GM19324 (cell line): ENCODE data around the gene JAZF1.

Experiments used
- ATAC-seq: cut with Tn5 transposase; IDR thresholded peaks from one replicate; pipeline ENCODE4 v1.9.1; 2021; ENCODE audit warnings: mild to moderate bottlenecking, moderate library complexity; ENCODE audit not compliant: unreplicated experiment, low FRiP score

JAZF1 gene

GRCh38 chr7:27953777-27954176 lies 226.8 kb downstream of the JAZF1 start:
- no peak for ATAC-seq

DNA sequence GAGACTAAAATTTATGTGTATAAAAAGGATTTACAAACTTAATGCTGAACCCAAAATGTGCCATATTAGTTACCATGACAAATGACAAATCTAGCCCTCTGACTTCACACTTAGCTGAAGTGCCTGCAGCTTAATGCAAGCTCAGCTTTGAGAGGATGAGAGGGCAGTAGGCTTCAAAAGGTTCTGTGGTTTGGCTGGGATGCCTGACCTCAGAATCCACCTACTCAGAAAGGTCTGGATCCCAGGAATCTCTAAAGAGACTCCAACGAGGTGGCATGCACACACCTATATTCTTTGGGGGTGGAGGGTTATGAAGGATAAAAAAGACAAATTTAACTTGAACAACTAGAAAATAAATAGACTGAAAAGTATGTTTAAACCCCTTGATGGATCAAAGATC lies 227.2 kb downstream of the JAZF1 start:
- ATAC-seq = no peak

- ATAC-seq = no peak
These were observed 227.9 kb downstream of the JAZF1 start for GRCh38 chr7:27952456-27953285.

GRCh38 chr7:27950123-27950522 lies 230.5 kb downstream of the JAZF1 start:
- ATAC-seq = no peak

GRCh38 chr7:27948861-27949260 lies 231.7 kb downstream of the JAZF1 start:
- ATAC-seq = no peak

GRCh38 chr7:27947586-27948278 lies 232.9 kb downstream of the JAZF1 start:
- ATAC-seq = no peak

- no peak for ATAC-seq
These were observed 234.2 kb downstream of the JAZF1 start for GRCh38 chr7:27946351-27946750.

DNA sequence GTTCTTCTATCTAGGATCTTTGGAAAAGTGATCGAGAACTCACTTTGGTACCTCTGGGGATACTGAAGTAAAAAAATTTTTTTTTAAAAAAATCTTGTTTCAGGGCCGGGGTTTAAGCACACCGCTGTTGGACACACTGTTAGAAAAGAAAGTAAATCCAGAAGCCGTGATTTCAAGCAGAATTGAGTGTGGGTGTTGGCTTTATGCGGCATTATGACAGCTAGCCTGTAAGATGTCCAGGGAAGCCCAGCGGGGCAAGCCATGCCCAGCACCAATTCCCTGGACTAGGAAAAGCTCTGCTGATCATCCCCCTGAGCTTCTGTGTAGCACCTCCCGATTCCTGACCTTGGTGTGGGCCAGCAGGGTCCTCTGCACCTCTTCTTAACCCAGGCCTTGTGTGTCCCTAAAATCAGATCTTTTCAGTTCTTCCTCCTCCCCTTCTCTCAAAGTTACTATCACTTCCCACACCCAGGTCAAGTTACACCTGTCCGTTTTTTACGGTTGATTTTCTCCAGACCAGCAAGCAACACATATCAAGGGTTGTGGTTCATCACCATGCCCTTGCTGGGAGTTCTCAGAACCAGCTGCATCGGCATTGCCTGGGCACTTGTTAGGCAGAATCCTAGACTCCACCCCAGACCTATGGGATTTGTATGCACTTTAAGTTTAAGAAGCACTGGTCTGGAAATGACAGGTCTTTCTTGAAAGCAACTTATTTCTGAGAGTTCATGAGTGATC lies 235.4 kb downstream of the JAZF1 start:
- no peak for ATAC-seq

DNA sequence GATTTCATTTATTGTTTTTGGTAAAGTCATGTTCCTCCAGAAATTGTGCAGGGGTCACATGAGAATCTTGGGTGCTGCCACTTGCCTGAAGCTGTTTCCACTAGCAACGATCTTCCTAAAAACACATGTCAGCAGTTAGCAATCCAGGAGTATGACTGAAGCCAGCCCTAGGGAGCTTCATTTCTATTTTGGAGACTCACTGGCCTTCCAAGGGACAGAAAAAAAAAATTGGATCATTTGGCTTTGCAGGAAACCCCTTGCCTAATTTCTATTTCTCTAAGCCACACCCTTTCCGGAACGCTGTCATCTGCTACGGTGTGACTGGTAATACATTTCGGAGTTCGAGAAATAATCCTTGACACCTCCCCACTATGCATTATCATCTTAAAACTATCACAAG lies 236.0 kb downstream of the JAZF1 start:
- ATAC-seq = no peak

DNA sequence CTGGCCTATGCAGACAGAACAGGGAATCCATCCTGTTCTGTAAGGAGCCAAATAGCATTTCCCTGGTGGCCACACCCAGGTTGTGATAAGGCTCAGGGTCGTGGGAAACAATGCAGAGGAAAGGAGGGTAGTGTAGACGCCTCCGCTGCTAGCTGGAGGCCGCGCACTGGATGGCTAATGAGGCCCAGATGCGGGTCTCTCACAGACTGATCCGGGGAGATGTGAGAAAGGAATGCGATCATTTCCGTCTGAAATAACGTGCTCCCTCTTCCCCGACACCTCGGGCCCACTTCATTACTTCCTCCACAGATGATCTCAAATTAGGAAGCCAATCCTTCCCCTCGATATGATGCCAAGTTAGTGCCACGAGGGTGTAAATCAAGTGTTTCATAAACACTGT lies 237.4 kb downstream of the JAZF1 start:
- ATAC-seq = no peak

DNA sequence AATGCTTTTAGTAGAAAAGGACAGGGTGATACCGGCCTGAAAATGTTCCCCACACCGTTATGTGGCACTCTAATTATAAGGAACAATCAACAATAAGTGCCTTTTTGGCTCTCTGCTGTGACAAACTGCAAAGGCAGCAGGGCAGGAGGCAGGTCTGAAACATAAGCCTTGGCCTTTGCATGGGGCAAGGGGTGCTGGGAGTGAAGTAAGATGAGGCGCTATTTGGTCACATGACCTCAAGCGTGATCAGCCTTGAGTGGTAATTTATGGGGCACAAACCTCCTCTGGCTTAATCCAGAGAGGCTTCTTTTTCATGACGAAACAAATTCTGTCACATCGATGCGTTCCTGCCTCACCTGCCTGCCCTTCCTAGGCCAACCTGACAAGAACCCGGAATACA lies 237.9 kb downstream of the JAZF1 start:
- no peak for ATAC-seq

- ATAC-seq = no peak
These were observed 239.1 kb downstream of the JAZF1 start for GRCh38 chr7:27941522-27941921.

DNA sequence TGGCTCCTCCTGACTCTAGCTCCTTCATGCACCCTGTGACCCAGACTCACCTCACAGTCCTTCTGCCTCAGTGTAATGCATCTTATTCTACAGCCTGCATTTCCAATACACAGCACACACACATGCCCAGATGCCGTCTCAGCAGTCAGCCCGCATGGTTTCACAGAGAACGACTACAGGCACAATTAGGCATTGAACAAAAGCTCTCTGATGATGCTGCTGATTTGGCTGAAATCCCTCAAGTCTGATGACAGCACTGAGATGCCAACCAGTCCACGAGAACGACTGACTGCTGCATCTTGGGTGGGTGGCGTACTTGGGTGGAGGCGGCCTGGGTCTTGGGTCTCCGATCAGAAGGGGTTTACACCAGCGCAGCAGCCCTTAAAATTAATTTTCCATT lies 240.3 kb downstream of the JAZF1 start:
- no peak for ATAC-seq

- no peak for ATAC-seq
These were observed 240.7 kb downstream of the JAZF1 start for GRCh38 chr7:27939893-27940292.

DNA sequence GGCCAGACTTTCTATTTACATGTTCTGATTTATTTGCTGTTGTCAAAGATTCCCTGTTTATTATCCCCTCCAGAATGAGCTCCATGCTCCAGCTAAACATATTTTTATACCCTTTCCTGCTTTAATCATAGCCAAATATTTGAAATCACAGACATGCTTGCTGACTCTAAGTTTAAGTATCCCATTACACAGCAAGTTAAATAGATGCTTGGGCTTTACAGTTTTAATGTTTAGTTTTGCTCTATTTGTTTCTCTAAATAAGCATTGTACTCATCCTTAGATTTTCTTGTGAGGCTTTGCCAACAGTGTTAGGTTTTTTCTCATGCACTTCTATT lies 243.9 kb downstream of the JAZF1 start:
- no peak for ATAC-seq

DNA sequence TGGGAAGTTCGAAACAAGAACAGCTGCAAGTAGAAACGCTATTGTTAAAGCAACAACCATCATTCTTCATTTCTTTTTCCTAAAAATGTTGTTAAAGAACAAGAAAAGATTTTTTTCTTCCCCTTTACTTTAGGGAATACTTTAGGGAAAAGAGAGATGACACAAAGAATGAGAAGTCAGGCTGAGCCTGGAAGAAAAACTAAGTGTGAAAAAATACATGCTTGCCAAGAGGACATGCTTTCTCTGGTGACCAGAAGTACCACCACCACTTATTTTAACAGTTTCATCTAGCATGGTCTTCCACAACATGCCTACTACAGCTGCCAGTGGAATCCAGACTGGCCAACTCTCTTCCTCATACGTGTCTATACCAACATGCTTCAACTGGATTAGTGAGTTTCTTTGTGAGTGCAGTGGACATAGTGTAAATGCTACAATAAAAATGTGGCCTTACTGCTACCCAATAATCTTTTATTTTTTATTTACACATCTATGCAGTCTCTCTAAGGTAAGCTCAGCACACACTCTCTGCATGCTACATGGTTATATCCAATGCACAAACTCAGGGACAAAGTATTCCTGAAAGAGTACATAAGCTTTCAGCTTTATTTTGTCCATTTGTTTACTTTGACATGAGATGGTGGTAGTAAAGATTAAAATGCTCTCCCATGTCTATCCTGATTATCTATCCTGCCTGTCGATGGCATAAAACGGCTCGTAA lies 244.4 kb downstream of the JAZF1 start:
- ATAC-seq = no peak

GRCh38 chr7:27933671-27934565 lies 246.7 kb downstream of the JAZF1 start:
- ATAC-seq = no peak

- no peak for ATAC-seq
These were observed 249.6 kb downstream of the JAZF1 start for GRCh38 chr7:27930910-27931476.

DNA sequence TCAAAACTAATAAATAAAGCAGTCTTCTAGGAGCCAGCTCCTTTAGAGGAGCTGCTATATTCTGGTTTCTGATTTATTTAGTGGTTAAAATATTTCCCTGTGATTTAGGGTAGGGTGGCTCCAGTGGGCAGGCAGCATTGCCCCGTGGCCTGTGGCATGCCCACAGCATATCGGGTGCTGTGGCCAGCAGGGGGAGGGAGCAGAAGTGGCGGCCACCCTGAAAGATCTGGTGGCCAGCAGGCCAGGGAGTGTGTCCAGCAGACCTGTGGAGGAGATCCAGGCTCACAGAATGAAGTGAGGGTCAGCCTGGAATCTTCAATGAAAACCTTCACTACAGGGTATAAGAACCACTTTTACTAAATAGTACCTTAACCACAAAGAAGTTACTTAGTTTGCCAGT lies 251.5 kb downstream of the JAZF1 start:
- no peak for ATAC-seq

DNA sequence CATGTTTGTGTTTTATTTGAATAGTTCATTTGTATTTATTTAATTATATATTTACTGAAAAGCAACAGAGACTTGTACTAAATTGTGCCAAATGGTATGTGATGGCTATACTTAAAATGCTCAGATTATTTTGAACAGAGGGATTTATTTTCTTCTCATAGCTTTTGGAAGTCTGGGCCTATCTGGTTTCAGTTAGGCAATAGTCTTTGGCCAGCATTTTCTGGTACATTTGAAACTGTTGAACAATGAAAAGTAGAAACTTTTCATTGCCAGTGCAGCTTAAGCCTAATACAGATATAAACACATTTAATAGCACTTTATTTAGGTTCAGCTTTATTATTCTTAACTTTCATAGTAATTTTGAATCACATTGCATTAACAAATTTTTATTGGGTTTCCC lies 252.6 kb downstream of the JAZF1 start:
- ATAC-seq = no peak
